ENCODE data around the gene FBXL13. TPM values are rescaled to one million over a fixed set of nuclear protein-coding genes. Genes with fewer than 3 reads are reported as not detected.

The FBXL13 gene
- polyA plus RNA-seq, 1 of the 3 experiments (the other 2 are of a cell fraction) = 1.1 TPM

DNA sequence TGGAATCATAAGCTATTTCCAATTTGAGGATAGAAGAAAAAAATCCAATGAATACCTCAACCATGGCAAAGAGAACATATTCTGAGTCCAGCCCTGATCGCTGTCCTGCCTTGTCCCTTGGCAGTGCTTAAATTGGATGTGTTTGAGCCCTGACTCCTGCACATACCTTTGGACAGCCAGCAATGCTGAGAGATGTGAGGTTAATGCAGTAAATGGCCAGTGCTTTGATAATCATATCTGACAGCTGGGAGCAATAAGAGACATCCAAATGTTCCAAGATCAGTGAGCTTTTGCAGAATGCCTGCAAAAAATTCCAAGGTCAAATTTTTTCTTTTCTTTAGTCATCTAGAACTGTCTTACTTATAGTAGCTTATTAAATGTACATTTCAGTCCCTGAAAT is 241.9 kb downstream of the FBXL13 start:
- Histone ChIP-seq H3K4me1 (ENCODE audit: control insufficient read depth in 1 of 2, insufficient read depth in 2 of 2, low read depth in 1 of 2, low read length in 1 of 2) (peaks cover 29 to 38% of the 10 kb centered on the region in 2 experiments), H3K4me2 (no peak overlapping the region), H3F3A (replicated peaks; ENCODE audit: insufficient read depth) (peaks cover 37% of the 10 kb centered on the region), H3K27me3 (ENCODE audit: insufficient read depth) (no peaks in the 10 kb centered on the region), H3K4me3 (ENCODE audit: low read depth in 2 of 2, low read length in 1 of 2) (no peak overlapping the region), H3K36me3 (replicated peaks in 1 of 2; ENCODE audit: control insufficient read depth in 1 of 2, insufficient read depth in 2 of 2, low read length in 1 of 2) (peaks cover 0 to 3% of the 10 kb centered on the region in 2 experiments), H3K79me2 (ENCODE audit: insufficient read depth) (no peaks in the 10 kb centered on the region), H3K27ac (ENCODE audit: low read depth in 2 of 2, low read length in 1 of 2) (peak overlapping the region; percentile 71 to 75), H3K9me2 (no peaks in the 10 kb centered on the region), H2AFZ (ENCODE audit: low read depth) (no peak overlapping the region), H3K9me3 (no peaks in the 10 kb centered on the region), H4K20me1 (ENCODE audit: insufficient read depth) (no peaks in the 10 kb centered on the region), H3K9ac (no peak overlapping the region)
- DNase-seq = peak; percentile 47
- POLR2A ChIA-PET = no interaction called here
- CTCF ChIA-PET = interaction anchor here (1.3 to 1.9 kb wide), 2 partner anchors 24 to 229 kb away, joined by 4 read pairs; no protein-coding TSS in a partner anchor
- 48% methylated on average over 1 of the region's 1 CpG for WGBS (ENCODE audit: low lambda C conversion rate)
- no peak for TF ChIP-seq GATA2 (CRISPR knock-in tag; IDR thresholded peaks at IDR 0.05)
- TF ChIP-seq RAD21 (IDR thresholded peaks at IDR 0.05; ENCODE audit: low read length) = no peak
- TF ChIP-seq, protein P1, sequence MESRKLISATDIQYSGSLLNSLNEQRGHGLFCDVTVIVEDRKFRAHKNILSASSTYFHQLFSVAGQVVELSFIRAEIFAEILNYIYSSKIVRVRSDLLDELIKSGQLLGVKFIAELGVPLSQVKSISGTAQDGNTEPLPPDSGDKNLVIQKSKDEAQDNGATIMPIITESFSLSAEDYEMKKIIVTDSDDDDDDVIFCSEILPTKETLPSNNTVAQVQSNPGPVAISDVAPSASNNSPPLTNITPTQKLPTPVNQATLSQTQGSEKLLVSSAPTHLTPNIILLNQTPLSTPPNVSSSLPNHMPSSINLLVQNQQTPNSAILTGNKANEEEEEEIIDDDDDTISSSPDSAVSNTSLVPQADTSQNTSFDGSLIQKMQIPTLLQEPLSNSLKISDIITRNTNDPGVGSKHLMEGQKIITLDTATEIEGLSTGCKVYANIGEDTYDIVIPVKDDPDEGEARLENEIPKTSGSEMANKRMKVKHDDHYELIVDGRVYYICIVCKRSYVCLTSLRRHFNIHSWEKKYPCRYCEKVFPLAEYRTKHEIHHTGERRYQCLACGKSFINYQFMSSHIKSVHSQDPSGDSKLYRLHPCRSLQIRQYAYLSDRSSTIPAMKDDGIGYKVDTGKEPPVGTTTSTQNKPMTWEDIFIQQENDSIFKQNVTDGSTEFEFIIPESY (IDR thresholded peaks at IDR 0.05; ENCODE audit: borderline replicate concordance, low read depth) = peak; percentile 59; the same call in 1 of the 2 replicates
- 0 out of 2 replicates have a peak, but pooled peaks have one; percentile 14 for TF ChIP-seq GABPA (IDR thresholded peaks at IDR 0.05; ENCODE audit: low read depth)
- TF ChIP-seq SIN3A (IDR thresholded peaks at IDR 0.05; ENCODE audit: borderline replicate concordance, low read depth, low read length) = peak; percentile 94
- no peak for TF ChIP-seq NRF1 (IDR thresholded peaks at IDR 0.05; ENCODE audit: low read depth, low read length)
- no peak for TF ChIP-seq ELF1 (IDR thresholded peaks at IDR 0.05)
- TF ChIP-seq MXI1 (IDR thresholded peaks at IDR 0.05; ENCODE audit: low read depth, low read length) = no peak
- TF ChIP-seq TEAD4 (IDR thresholded peaks at IDR 0.05; ENCODE audit: borderline replicate concordance, insufficient read depth) = peak; percentile 98
- TF ChIP-seq POLR2AphosphoS5 (IDR thresholded peaks at IDR 0.05; ENCODE audit: low read depth, low read length) = peak; percentile 95
- TF ChIP-seq PBX3 (IDR thresholded peaks at IDR 0.05) = peak; percentile 99
- TF ChIP-seq RXRA (IDR thresholded peaks at IDR 0.05; ENCODE audit: borderline replicate concordance, low read depth) = peak; percentile 90
- no peak for TF ChIP-seq FOXJ3 (CRISPR knock-in tag; IDR thresholded peaks at IDR 0.05)
- TF ChIP-seq SMC3 (IDR thresholded peaks at IDR 0.05; ENCODE audit: low read depth, low read length) = no peak
- TF ChIP-seq FOXM1 (IDR thresholded peaks at IDR 0.05; ENCODE audit: low read depth) = peak; percentile 89; the same call in 1 of the 2 replicates
- peak; percentile 100 for TF ChIP-seq TCF12 (IDR thresholded peaks at IDR 0.05)
- TF ChIP-seq YY1 (IDR thresholded peaks at IDR 0.05; ENCODE audit: low read depth) = no peak
- peak; percentile 68 for TF ChIP-seq CHD2 (IDR thresholded peaks at IDR 0.05; ENCODE audit: low read length, partially characterized antibody)
- TF ChIP-seq, protein P2, sequence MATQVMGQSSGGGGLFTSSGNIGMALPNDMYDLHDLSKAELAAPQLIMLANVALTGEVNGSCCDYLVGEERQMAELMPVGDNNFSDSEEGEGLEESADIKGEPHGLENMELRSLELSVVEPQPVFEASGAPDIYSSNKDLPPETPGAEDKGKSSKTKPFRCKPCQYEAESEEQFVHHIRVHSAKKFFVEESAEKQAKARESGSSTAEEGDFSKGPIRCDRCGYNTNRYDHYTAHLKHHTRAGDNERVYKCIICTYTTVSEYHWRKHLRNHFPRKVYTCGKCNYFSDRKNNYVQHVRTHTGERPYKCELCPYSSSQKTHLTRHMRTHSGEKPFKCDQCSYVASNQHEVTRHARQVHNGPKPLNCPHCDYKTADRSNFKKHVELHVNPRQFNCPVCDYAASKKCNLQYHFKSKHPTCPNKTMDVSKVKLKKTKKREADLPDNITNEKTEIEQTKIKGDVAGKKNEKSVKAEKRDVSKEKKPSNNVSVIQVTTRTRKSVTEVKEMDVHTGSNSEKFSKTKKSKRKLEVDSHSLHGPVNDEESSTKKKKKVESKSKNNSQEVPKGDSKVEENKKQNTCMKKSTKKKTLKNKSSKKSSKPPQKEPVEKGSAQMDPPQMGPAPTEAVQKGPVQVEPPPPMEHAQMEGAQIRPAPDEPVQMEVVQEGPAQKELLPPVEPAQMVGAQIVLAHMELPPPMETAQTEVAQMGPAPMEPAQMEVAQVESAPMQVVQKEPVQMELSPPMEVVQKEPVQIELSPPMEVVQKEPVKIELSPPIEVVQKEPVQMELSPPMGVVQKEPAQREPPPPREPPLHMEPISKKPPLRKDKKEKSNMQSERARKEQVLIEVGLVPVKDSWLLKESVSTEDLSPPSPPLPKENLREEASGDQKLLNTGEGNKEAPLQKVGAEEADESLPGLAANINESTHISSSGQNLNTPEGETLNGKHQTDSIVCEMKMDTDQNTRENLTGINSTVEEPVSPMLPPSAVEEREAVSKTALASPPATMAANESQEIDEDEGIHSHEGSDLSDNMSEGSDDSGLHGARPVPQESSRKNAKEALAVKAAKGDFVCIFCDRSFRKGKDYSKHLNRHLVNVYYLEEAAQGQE (IDR thresholded peaks at IDR 0.05; ENCODE audit: low read depth, low read length) = peak; percentile 79
- no peak for TF ChIP-seq IRF3 (IDR thresholded peaks at IDR 0.05; ENCODE audit: low read depth, low read length)
- TF ChIP-seq FOSL2 (IDR thresholded peaks at IDR 0.05; ENCODE audit: borderline replicate concordance, low read depth) = peak; percentile 61; the same call in 1 of the 2 replicates
- peak; percentile 95 for TF ChIP-seq NFIC (IDR thresholded peaks at IDR 0.05; ENCODE audit: borderline replicate concordance)
- TF ChIP-seq, protein P3, sequence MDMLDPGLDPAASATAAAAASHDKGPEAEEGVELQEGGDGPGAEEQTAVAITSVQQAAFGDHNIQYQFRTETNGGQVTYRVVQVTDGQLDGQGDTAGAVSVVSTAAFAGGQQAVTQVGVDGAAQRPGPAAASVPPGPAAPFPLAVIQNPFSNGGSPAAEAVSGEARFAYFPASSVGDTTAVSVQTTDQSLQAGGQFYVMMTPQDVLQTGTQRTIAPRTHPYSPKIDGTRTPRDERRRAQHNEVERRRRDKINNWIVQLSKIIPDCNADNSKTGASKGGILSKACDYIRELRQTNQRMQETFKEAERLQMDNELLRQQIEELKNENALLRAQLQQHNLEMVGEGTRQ (IDR thresholded peaks at IDR 0.05; ENCODE audit: borderline replicate concordance, low read depth, low read length) = no peak
- TF ChIP-seq EP300 (IDR thresholded peaks at IDR 0.05; ENCODE audit: borderline replicate concordance in 1 of 2, low read depth in 1 of 2, low read length in 1 of 2) = peak; percentile 86 to 99
- peak; percentile 94 for TF ChIP-seq RCOR1 (IDR thresholded peaks at IDR 0.05; ENCODE audit: low read length)
- TF ChIP-seq RFX5 (IDR thresholded peaks at IDR 0.05; ENCODE audit: low read length) = no peak
- TF ChIP-seq JUND (IDR thresholded peaks at IDR 0.05) = peak; percentile 95
- no peak for TF ChIP-seq EZH2phosphoT487 (IDR thresholded peaks at IDR 0.05; ENCODE audit: borderline replicate concordance, low read depth)
